GM18519 (cell line): ENCODE results near the gene FAM83B.
"Not testable (repeated sequence)": the region's sequence is repeated elsewhere in the genome, so short reads cannot be mapped to it uniquely, and the experiment has no call there.

Experiments
- ATAC-seq: cut with Tn5 transposase; IDR thresholded peaks from one replicate; pipeline ENCODE4 v1.9.1; 2021; ENCODE audit warnings: mild to moderate bottlenecking, moderate library complexity; ENCODE audit not compliant: unreplicated experiment, low FRiP score

The FAM83B gene, protein sequence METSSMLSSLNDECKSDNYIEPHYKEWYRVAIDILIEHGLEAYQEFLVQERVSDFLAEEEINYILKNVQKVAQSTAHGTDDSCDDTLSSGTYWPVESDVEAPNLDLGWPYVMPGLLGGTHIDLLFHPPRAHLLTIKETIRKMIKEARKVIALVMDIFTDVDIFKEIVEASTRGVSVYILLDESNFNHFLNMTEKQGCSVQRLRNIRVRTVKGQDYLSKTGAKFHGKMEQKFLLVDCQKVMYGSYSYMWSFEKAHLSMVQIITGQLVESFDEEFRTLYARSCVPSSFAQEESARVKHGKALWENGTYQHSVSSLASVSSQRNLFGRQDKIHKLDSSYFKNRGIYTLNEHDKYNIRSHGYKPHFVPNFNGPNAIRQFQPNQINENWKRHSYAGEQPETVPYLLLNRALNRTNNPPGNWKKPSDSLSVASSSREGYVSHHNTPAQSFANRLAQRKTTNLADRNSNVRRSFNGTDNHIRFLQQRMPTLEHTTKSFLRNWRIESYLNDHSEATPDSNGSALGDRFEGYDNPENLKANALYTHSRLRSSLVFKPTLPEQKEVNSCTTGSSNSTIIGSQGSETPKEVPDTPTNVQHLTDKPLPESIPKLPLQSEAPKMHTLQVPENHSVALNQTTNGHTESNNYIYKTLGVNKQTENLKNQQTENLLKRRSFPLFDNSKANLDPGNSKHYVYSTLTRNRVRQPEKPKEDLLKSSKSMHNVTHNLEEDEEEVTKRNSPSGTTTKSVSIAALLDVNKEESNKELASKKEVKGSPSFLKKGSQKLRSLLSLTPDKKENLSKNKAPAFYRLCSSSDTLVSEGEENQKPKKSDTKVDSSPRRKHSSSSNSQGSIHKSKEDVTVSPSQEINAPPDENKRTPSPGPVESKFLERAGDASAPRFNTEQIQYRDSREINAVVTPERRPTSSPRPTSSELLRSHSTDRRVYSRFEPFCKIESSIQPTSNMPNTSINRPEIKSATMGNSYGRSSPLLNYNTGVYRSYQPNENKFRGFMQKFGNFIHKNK

DNA sequence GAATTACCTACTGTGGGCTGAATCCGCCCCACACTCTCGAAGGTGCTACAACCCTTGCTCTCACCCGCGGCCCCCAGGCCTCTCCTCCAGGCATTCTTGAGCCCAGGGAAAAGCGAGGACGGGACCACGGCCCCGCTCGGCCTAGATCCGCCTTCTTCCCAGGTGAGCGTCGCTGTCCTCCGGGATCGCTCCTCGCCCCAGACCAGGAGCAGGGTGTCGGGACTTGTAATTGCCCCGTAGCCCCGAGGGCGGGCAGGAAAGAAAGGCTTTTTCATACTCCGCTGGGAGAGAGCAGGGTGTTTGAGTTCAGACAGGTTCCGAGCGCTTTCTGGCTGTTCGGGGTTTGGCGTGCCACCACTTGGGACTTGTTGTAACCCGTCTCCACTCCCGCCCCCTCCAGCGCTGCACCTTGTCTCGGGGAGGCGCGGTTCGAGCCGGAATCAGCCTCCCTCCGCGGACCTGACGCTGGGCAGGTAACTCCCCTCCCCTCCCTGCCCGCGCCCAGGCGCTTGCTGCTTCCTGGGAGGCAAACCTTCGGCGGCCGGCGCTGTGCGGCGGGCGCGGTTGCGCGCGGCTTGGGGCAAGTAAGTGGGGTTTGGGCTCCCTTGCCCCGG, at the start of gene FAM83B:
FAM83B (plus strand) TSS at position 529 of the 614 bp plus-strand sequence. CDS start 23,476 bp downstream, outside the sequence.
- no peak for ATAC-seq

DNA sequence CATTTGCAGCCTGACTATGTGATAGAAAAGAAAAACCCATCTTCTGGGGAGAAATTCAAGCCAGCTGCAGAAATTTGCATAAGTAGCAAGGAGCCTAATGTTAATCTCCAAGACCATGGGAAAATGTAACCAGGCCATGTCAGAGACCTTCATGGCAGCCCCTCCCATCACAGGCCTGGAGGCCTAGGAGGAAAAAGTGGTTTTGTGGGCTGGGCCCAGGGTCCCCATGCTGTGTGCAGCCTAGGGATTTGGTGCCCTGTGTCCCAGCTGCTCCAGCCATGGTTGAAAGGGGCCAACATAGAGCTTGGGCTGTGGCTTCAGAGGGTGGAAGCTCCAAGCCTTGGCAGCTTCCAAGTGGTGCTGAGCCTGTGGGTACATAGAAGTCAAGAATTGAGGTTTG, 49.7 kb upstream of the FAM83B start:
- not testable (repeated sequence) for ATAC-seq

DNA sequence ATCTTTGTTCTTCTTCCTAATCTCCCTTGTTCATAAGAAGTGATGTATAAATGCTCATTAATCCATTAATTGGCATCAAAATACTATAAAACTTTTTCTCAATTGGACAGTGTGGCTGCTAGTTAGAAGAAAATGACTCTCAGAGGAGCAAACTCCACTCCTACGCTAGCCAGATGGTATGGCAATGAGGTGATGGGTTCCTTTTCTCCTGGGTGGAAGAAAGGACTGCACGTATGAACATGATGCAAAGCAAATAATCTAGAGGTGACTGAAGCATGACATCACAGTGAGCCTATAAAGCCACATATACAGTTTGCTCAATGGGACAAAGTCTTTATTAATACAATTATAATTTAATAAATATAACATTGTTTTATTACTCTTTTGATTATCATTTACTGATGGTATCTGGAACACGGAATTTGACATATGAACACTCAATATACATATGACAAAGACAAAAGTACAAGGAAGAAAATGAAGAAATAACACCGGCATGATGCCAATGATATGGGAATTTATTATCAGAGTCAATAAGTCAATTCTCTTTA, 46.4 kb upstream of the FAM83B start:
- no peak for ATAC-seq

DNA sequence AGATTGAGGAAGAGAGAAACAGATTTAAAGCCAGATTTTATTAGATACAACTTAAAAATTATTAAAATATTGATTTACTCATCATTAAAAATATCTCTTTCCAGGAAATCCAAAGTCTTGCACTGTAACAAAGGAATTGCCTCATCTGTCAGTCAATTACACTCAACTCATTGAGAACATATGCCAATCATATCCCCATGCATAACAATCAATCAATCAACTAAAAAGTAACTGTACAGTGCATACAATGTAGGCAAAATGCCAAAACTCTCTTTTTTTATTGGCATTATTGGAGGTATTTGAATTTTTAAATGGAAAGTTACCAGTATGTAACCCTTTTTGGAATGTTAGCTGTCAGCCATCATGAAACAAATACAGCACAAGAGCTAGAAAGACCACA, 45.3 kb upstream of the FAM83B start:
- ATAC-seq: no peak

DNA sequence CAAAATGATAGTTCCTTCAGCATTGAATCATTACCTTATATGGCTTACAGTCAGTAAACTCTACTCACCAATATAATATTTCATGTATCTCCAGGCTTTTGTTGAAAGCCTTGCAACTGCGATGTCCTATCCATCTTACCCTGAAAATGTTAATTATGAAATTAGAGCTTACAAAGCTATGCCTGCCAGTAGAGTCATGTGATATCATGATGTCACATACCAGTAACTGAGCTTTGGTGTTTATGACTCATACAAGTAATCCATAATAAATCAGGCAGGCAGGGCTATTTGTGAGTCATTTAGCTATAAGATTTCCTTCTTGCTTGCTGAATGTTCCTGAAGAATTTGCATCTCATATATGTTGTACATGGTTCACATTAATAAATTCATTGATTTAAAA, 44.9 kb upstream of the FAM83B start:
- no peak for ATAC-seq

DNA sequence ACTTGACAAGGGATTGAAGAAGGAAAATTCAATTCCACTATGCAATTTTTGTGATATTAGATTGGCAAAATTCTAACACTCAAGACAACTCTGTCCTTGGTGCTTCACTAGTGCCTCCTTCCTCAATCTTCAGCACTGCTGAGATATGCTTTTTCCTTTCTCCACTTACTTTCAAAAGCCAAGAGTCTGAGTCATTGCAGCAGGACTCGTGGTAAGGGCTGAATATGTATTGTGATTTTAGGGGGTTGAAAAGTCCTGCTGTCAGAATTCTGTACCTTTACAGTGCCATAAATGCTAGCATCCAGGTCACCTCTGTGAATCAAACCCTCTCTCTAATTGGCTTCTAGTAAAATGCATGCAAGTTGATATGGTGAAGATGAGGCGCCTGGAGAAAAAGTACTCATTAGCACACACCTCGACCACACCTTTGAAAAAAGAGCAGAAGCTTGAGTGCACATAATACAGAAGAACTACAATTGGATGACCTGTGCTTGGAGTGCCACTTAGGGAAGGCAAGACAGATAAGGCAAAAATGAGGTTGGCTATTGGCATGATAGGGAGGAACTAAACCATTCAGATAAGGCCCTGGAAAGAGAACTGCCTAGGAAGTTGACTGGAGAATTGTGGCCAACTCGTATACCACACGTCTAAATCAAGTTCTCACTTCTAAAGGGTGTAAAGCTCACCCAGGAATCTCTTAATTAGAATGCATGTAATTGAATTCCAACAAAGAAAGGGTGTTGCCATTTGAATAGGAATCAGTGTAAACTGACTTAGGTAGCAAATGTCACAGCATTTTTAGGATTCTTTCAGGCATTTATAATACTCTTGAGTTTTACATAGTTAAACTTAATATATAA, 43.6 kb upstream of the FAM83B start:
- no peak for ATAC-seq

DNA sequence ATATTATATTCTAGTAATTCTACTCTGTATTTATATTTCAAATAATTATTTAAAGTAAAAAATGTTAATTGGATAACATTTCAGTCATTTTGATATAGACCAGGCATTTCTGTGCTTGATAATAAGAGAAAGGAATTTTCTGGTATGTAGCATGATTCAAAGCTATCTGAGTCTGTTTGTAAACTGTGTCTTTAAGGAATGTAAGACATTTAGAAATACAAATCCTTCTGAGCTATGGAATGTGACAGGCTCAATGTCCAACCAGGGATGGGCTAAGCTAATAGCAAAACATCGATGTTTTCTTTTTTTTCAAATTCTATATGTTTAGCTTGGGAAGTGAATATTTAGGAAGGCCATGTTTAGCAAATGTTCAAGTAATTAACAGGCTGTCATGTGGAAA, 41.5 kb upstream of the FAM83B start:
- ATAC-seq: no peak

DNA sequence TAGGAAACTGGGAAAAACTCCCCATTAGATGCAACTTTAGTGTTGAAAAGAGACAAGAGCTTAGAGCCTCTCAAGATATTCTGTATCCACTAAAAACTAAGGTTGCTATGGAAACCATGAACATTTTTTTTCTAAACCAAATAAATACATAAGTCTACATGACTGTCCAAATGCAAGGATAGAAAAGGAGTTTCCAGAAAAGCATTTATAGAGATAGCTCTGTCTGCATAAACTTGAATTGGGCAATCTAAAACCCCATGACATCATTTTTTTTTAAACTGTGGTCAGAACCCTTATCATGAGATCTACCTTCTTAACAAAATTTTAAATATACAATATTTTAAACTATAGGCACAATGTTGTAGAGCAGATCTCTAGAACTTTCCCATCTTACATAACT, 36.4 kb upstream of the FAM83B start:
- ATAC-seq: no peak

DNA sequence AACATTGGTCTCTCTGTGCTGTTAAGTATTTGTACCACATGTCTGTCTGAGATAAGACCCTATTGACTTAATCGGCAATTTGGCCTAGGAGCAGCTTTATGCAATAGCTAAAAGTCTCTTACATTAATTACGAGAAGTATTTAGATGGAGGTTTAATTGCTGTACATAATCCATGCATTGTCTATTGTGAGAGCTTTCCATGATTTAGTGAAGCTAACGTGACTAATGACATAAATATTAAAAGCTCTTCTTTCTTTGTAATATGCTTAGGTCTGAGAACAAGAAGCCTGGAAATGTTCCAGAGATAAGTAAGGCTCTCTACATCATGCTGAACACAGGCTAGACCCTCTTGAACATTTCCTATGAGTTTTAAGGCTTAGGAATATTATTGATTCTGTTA, 32.7 kb upstream of the FAM83B start:
- no peak for ATAC-seq

DNA sequence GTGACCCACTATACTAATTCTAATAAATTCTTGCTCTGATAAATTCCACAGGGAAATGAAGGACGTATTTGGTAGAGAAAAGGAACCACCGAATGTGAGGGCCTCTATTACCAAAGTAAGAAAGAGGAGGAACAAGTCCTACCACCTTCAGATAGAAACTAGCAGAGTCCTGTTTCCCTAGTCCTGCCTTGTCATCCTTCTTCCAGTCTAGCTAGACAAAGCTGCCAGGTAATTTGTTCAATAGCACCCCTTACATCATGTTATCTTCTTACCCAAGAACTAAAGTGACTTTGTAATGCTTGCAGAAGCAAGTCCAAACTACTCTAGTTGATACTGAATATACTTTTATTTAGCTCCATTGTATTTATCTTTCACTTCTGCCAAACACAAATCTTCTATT, 29.3 kb upstream of the FAM83B start:
- ATAC-seq: no peak

DNA sequence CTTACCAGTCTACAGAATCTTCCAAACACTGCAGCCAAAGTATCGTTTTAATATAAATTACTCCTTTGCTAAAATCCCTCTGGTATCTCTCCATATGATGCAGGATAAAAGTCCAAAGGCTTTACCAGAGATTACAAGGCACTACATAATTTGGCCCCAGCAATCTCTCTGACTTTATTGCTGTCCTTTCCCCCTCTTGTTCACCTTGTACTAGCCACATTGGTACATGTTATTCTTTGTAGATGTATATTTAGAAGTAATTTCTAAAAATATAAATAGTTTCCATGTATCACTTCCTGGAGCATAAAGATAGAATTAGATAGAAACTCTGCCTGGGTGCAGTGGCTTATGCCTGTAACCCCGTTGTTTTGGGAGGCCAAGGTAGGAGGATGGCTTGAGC, 28.7 kb upstream of the FAM83B start:
- ATAC-seq: no peak

DNA sequence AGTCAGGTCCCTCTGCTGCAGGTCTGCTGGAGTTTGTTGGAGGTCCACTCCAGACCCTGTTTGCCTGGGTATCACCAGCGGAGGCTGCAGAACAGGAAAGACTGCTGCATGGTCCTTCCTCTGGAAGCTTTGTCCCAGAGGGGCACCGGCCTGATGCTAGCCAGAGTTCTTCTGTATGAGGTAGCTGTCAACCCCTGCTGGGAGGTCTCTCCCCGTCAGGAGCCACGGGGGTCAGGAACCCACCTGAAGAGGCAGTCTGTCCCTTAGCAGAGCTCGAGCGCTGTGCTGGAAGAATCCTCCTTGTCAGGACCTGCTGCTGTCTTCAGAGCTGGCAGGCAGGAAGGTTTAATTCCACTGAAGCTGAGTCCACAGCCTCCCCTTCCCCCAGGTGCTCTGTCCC, 22.3 kb upstream of the FAM83B start:
- ATAC-seq: not testable (repeated sequence)

DNA sequence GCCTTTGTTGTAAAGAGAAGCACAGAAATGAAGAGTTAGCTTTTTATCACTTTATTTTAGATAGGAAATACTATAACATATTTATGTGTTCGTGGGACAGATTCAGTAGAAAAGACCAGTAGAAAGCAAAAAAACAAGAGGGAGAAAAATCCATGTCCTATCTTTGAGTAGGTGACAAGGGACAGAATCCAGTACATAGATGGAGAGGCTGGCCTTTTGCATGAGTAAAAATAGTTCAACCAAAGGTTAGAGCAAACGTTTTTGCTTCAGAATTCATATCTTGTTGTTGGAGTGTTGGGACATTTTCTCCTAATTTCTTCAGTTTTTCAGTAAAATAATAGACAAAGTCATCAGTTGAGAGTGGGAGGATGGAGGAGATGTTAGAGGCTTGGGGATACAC, 19.6 kb upstream of the FAM83B start:
- ATAC-seq: no peak

DNA sequence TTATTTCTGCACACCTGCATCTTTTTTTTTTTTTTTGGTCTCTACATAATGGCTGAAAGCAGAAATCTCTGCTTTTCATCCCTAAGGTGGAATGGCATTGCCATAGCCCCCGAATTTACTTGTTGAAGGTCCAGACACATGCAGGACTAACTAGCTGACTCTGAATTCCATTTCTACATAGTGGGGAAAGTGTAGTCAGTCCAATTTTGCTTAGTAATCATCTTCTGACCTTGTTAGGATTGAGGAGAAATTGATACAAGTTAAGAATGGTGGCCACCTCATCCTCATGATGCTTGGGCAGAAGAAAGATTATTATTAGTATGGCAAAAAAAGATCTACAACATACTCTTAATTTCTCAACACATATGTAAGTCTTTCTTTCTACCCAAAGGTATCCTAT, 16.4 kb upstream of the FAM83B start:
- no peak for ATAC-seq

DNA sequence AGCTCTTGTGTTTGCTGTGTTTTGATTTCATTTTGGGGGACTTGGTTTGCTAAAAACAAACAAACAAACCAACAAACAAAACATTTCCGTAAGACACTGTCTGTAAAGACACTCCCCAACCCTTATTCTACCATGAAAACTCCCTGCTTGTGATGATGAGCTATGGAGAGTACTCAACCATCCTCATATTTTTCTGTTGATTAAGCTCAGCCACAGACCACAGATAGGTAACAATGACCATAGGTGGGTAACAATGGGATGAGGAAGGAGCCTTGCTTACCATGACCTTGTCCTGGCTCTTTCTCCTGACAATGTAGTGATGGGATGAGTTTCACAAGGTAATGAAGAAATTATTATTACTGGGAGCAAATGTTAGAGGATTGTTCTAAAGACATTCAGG, 11.4 kb upstream of the FAM83B start:
- ATAC-seq: no peak

DNA sequence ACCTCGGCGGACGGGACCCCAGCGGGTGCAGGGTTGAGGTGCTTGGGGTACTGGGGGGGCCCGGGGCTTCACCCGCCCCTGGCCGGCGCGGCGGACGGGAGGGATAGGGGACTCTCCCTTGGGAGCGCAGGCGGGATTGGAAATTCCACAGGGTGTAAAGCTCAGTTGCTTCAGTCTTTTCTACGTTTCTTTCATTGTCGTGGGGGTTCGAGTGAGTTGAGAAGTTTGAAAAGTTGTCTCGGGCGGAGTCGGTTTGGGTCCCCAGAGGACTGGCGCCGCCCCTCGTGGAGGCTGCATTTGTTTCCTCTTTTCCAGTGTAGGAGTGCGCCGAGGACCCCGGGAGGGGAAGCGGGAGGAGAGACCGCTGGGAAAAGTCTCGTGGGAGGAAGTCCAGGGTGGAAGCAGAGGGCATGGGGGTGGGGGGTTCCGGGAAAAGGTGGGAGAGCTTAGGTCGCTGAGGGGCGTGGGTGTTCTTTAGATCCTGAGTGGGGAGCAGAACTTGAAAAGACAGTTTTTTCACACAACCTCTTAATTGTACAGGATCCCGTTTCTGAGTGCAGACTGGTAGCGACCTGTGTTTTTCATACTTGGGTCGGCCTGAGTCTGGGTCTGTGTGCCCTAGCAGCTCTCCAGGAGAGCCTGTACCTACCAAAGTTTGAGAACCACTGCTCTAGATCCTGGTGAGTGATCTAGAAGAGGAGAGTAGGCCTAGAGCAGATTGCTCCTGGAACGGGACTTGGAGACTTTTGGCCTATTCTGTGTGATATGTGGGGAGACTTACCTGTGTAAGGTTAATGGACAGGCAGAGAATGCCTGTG, 495 bp downstream of the FAM83B start:
- ATAC-seq: no peak

DNA sequence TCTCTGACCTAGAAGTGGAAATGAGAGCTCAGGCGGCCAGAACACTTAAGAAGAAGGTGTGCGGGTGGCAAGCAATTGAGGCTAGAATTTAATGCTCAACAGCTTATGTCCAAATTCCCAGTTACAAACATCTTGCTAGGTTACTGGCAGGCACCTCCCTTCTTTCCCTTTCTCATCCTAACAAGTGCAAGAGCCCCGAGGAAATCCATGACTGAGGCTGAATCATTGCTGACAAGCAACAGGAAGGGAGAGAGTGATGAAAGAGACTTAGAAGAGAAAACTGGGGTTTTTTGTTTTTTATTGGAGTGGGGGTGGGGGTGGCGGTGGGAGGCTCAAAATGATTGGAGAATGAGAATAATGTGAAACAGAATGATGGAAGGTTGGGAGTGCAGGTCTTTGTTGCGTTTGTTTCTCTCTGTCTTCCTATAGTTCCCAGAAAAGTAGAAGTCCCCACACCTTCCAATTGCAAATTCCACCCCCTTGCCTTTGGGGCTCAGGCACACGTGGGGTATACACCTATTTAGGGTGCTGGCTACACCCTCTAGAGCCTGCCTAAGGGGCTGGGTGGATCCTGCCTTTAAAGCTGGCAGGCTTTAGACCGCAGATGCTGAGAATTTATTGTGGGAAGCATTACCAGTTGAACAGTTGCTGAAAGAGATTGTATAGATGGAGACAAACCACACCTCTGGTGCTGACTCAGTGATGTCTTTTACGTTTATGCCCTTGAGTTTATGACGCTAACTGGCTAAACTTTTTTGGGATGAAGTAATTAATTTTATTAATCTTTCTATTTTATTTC, 1.4 kb downstream of the FAM83B start:
- no peak for ATAC-seq

DNA sequence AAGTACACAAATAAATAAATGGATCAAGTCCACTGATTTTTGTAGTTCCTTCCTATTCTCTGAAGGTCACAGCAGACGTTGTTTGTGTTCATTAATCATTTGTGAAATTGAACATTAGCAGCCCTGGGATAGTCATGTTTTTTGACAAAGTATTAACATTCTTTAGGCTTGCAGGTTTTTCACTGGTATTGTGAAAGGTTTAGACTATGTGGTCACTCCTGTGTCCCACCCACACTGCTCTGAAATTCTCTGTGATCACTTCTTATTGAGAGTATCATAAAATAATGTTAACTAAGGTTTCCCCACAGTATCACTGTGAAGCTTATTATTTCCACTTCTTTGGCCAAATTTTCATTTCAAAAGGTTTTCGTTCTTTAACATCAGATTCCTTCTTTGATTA, 3.5 kb downstream of the FAM83B start:
- no peak for ATAC-seq
